K562 (cell line): ENCODE data around the gene SLFNL1. TPM values are rescaled to one million over a fixed set of nuclear protein-coding genes. Genes with fewer than 3 reads are reported as not detected.
A peak's percentile ranks its signal among the peaks of the same experiment; 100 is the strongest.

ENCODE experiments used
- ATAC-seq: fragments of 200-7000 bp; cut with Tn5 transposase; 3 replicates; pipeline ENCODE4 v1.9.1; 2020; ENCODE audit warnings: moderate library complexity
- BruUV-seq: library from RNA; stranded (reverse); fragments of 400-500 nt; replicated peaks from 2 replicates; lab custom pipeline; 2021; lab: Mats Ljungman, UMichigan
- CTCF ChIA-PET: fragments of 300-600 bp; formaldehyde crosslinking; extraction: SDS; loops from one replicate; lab custom pipeline; 2021; ENCODE audit warnings: low intra/inter-chr PET ratio; lab: Yijun Ruan, JAX
- POLR2A ChIA-PET: fragments of 300-600, 350-650 bp; sonication (Branson Sonifier 250); formaldehyde crosslinking; extraction: SDS; loops from one replicate; lab custom pipeline; 2021; ENCODE audit warnings: antibody characterized with exemption, inconsistent platforms; lab: Yijun Ruan, JAX
- DNase-seq, 4 experiments: peaks; one replicate each; pipeline versions ENCODE4 v3.0.0 to v3.0.0-alpha.2; 2011 to 2018; ENCODE audit warnings: low spot score in 3 of 4, mixed read lengths in 3 of 4; ENCODE audit errors: extremely low read depth in 1 of 4
- FAIRE-seq: peaks from 2 replicates; lab custom pipeline; 2011; peaks lifted over from hg19 to GRCh38; lab: Jason Lieb, UNC
- H2AFZ ChIP-seq: 2 replicates; pipeline ENCODE4 v1.6.0; 2011; ENCODE audit warnings: low read depth, low read length, control low read depth, inconsistent platforms
- H3K27ac ChIP-seq: fragments of 200-600 bp; 3 replicates; pipeline ENCODE4 v1.8.0; 2011; ENCODE audit warnings: low read depth, mild to moderate bottlenecking, control low read depth, inconsistent platforms, low read length, moderate library complexity, mixed read lengths; ENCODE audit errors: extremely low read depth
- H3K27me3 ChIP-seq, 2 experiments: fragments of 300-600 bp in 1 of 2; 2 replicates in 1 of 2; 3 replicates in 1 of 2; pipeline versions ENCODE4 v1.6.0 to v1.8.0; 2011; ENCODE audit warnings: inconsistent platforms in 2 of 2, low read length in 2 of 2, mild to moderate bottlenecking in 1 of 2, mixed read lengths in 1 of 2, moderate library complexity in 1 of 2; ENCODE audit not compliant: control insufficient read depth in 2 of 2, insufficient read depth in 2 of 2
- H3K36me3 ChIP-seq: fragments of 300-600 bp; 3 replicates; pipeline ENCODE4 v1.8.0; 2011; ENCODE audit warnings: mild to moderate bottlenecking, low read length, inconsistent platforms; ENCODE audit not compliant: control insufficient read depth, insufficient read depth
- H3K4me1 ChIP-seq, 2 experiments: fragments of 200-600 bp in 1 of 2; replicated peaks in 1 of 2; 2 replicates in 1 of 2; 3 replicates in 1 of 2; pipeline versions ENCODE4 v1.5.1 to v1.8.0; 2011; ENCODE audit warnings: inconsistent platforms in 2 of 2, low read length in 2 of 2, mild to moderate bottlenecking in 1 of 2, mixed read lengths in 1 of 2, moderate library complexity in 1 of 2; ENCODE audit not compliant: control insufficient read depth in 2 of 2, insufficient read depth in 2 of 2
- H3K4me2 ChIP-seq: 2 replicates; pipeline ENCODE4 v1.6.1; 2011; ENCODE audit warnings: low read length, control low read depth, inconsistent platforms, mixed read lengths; ENCODE audit not compliant: insufficient read depth
- H3K4me3 ChIP-seq: fragments of 200-600 bp; sonication (generic), shearing (Covaris generic); 2 replicates; pipeline ENCODE4 v1.5.1; 2016; ENCODE audit warnings: control low read depth, inconsistent platforms
- H3K79me2 ChIP-seq: fragments of 200-600 bp; 3 replicates; pipeline ENCODE4 v1.8.0; 2011; ENCODE audit warnings: low read length, inconsistent platforms; ENCODE audit not compliant: control insufficient read depth, insufficient read depth
- H3K9ac ChIP-seq, 2 experiments: 2 replicates each; pipeline versions ENCODE4 v1.6.0 to v1.6.1; 2011; ENCODE audit warnings: low read depth in 2 of 2, low read length in 2 of 2, control low read depth in 1 of 2, inconsistent platforms in 1 of 2, mild to moderate bottlenecking in 1 of 2, mixed read lengths in 1 of 2; ENCODE audit not compliant: insufficient read depth in 1 of 2
- H3K9me1 ChIP-seq: one replicate; pipeline ENCODE4 v1.6.0; 2011; ENCODE audit warnings: inconsistent platforms, mild to moderate bottlenecking, low read length, moderate library complexity; ENCODE audit not compliant: control insufficient read depth, insufficient read depth
- H3K9me3 ChIP-seq: replicated peaks from 2 replicates; pipeline ENCODE4 v1.5.1; 2011; ENCODE audit warnings: low read depth, low read length, inconsistent platforms; ENCODE audit not compliant: control insufficient read depth, insufficient read depth
- H4K20me1 ChIP-seq: replicated peaks from 2 replicates; pipeline ENCODE4 v1.6.1; 2011; ENCODE audit warnings: low read length, inconsistent platforms, mixed read lengths; ENCODE audit not compliant: control insufficient read depth, insufficient read depth
- CHD2 ChIP-seq: IDR thresholded peaks from 2 replicates; pipeline ENCODE4 v1.6.1; 2011; ENCODE audit warnings: low read depth, low read length
- HDAC6 ChIP-seq: IDR thresholded peaks from 2 replicates; pipeline ENCODE4 v1.6.1; 2012; ENCODE audit warnings: low read depth, mild to moderate bottlenecking, control low read depth, inconsistent platforms, low read length, moderate library complexity
- MECOM ChIP-seq: fragments of 250-450 bp; sonication (Bioruptor Pico); IDR thresholded peaks from 2 replicates; pipeline ENCODE4 v1.8.0; 2022; ENCODE audit warnings: inconsistent platforms
- PTTG1 ChIP-seq: fragments of 450-650 bp; IDR thresholded peaks from 2 replicates; pipeline ENCODE4 v1.6.1; 2016; ENCODE audit warnings: low read depth, mild to moderate bottlenecking, missing genetic modification characterization, missing compliant biosample characterization
- SPI1 ChIP-seq: IDR thresholded peaks from 2 replicates; pipeline ENCODE4 v1.6.1; 2011; ENCODE audit warnings: low read depth, low read length, control low read depth, borderline replicate concordance
- ZNF24 ChIP-seq: fragments of 450-650 bp; IDR thresholded peaks from 2 replicates; pipeline ENCODE4 v1.6.1; 2016
- WGBS: fragments of 100-300 bp; shearing (Covaris generic); methylation state at CpG from one replicate; pipeline ENCODE4 v1.1.6; 2016; ENCODE audit warnings: low coverage, mixed read lengths; ENCODE audit not compliant: insufficient coverage; ENCODE audit errors: missing lambda C conversion rate; 5-methylcytosine and 5-hydroxymethylcytosine counted together
- in situ Hi-C: fragments of 300-500 bp; cut with MboI; formaldehyde crosslinking; loops from 4 replicates; pipeline ENCODE4 v1.15.0; 2018; ENCODE audit warnings: inconsistent platforms, mixed read lengths
- intact Hi-C: fragments of 100-400 bp; cut with micrococcal nuclease; formaldehyde crosslinking; loops from 2 replicates; pipeline ENCODE4 v1.14.2; 2022
- polyA plus RNA-seq, 8 experiments: library from polyadenylated mRNA; depleted of rRNA in 4 of 8; stranded (reverse) in 5 of 8; unstranded in 3 of 8; fragments of >200 nt; fragmentation: Nextera tagmentation in 2 of 8; fragmentation: Illumina TruSeq in 1 of 8; extraction: Ambion mirVana in 2 of 8; extraction: Trizol in 1 of 8; gene quantifications; 2 replicates each; pipeline versions ENCODE4 v1.2.1 to v1.2.3, GENCODE V29; 2011 to 2014; ENCODE audit warnings: inconsistent platforms in 1 of 8, missing spikeins in 1 of 8
- total RNA-seq, 7 experiments: library from RNA; depleted of rRNA in 6 of 7; stranded (reverse); fragments of >200 nt in 6 of 7; fragmentation: Illumina TruSeq in 2 of 7; extraction: Trizol in 2 of 7; gene quantifications; 2 replicates each; pipeline versions ENCODE4 v1.2.1 to v1.2.3, GENCODE V29; 2011 to 2021; ENCODE audit warnings: low replicate concordance in 1 of 7

The SLFNL1 gene
- total and polyA plus RNA-seq, 9 of the 15 experiments (the other 6 are each of a cell fraction or from before 2014, with no cell fraction given): 0.05 to 0.14 (median 0.06) TPM; not detected in 5

DNA sequence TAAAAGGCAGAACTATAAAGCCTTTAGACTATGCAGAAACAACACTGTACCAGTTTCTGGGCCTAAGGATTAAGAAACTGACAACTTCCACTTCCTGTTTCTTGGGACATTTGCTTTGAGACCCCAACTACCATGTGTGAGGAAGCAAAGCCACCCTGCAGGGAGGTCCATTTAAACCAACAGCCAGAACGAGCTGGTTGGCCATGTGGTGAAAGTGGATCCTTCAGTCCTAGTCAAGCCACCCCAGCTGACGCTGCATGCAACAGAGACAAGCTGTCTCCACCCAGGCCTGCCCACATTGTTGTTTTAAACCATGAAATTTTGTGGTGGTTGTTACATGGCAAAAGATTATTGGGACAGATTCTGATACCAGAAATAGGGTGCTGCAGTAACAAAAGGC lies 31.8 kb upstream of the SLFNL1 start:
- no peaks in the 10 kb centered on the region for H3K27me3 ChIP-seq
- no peaks in the 10 kb centered on the region for H3K9me3 ChIP-seq
- no peak for ATAC-seq
- no TSS peak for BruUV-seq
- CTCF ChIA-PET: no interaction called here
- in situ Hi-C loops: no loop called here
- no peak overlapping the region for H2AFZ ChIP-seq
- intact Hi-C loops: no loop called here
- no peak overlapping the region for H3K27ac ChIP-seq
- no peaks in the 10 kb centered on the region for H3K79me2 ChIP-seq
- DNase-seq: no peak
- TF ChIP-seq ZNF24 (no peak), SPI1 (peak; percentile 88)
- H3K4me1 ChIP-seq: peaks cover 0 to 7% of the 10 kb centered on the region in 2 experiments; a peak in 3 of 5 replicates
- WGBS: 61% methylated on average over 2 of the region's 2 CpGs
- peaks cover 23% of the 10 kb centered on the region; the same call in 2 of the 3 replicates for H3K36me3 ChIP-seq
- POLR2A ChIA-PET: interaction anchor here (0.6 to 1.0 kb wide), 2 partner anchors 9 to 36 kb away, joined by 3 read pairs; no protein-coding TSS in a partner anchor
- H3K4me3 ChIP-seq: no peak overlapping the region
- no peak for FAIRE-seq
- no peaks in the 10 kb centered on the region for H4K20me1 ChIP-seq
- no peak overlapping the region for H3K4me2 ChIP-seq
- 0 out of 4 replicates have a peak overlapping the region, but pooled peaks of 1 of the 2 experiments have one; percentile 29 for H3K9ac ChIP-seq
- H3K9me1 ChIP-seq: no peaks in the 10 kb centered on the region

DNA sequence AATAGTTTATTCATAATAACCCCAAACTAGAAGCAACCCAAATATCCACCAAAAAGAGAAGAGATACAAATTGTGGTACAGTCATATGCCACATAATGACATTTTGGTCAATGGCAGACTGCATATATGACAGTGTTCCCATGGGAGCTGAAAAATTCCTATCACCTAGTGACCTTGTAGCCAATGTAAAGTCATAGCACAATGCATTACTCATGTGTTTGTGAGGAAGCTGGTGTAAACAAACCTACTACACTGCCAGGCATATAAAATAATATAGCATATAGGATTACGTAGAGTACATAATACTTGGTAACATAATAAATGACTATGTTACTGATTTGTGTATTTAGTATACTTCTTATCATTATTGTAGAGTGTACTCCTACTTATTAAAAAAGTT lies 29.5 kb upstream of the SLFNL1 start:
- Histone ChIP-seq H2AFZ (no peak overlapping the region), H3K4me1 (peaks cover 0 to 7% of the 10 kb centered on the region in 2 experiments; a peak in 3 of 5 replicates), H3K36me3 (peaks cover 40% of the 10 kb centered on the region), H3K9ac (no peak overlapping the region), H3K9me3 (no peaks in the 10 kb centered on the region), H3K4me3 (no peak overlapping the region), H3K9me1 (no peaks in the 10 kb centered on the region), H3K79me2 (no peaks in the 10 kb centered on the region), H4K20me1 (no peaks in the 10 kb centered on the region), H3K4me2 (no peak overlapping the region), H3K27me3 (no peaks in the 10 kb centered on the region), H3K27ac (no peak overlapping the region)
- intact Hi-C loops (no loop called here), in situ Hi-C loops (no loop called here)
- no TSS peak for BruUV-seq
- WGBS: 94% methylated on average over 1 of the region's 1 CpG
- DNase-seq: no peak
- no peak for FAIRE-seq
- POLR2A ChIA-PET: interaction anchor here (0.7 kb wide), 1 partner anchor 15 kb away, joined by 3 read pairs; no protein-coding TSS in a partner anchor
- TF ChIP-seq PTTG1 (tag): no peak
- TF ChIP-seq HDAC6: no peak
- TF ChIP-seq CHD2: no peak
- no peak for TF ChIP-seq MECOM
- CTCF ChIA-PET: no interaction called here
- no peak for ATAC-seq
